MV-4-11 (cell line): Measurements from ENCODE around the gene G0S2.
A peak's percentile ranks its signal among the peaks of the same experiment; 100 is the strongest.
"Not testable (repeated sequence)": the region's sequence is repeated elsewhere in the genome, so short reads cannot be mapped to it uniquely, and the experiment has no call there.

Source experiments
- DNase-seq: peaks from one replicate; lab custom pipeline; 2025; lab: John Stamatoyannopoulos, UW

The G0S2 gene

DNA sequence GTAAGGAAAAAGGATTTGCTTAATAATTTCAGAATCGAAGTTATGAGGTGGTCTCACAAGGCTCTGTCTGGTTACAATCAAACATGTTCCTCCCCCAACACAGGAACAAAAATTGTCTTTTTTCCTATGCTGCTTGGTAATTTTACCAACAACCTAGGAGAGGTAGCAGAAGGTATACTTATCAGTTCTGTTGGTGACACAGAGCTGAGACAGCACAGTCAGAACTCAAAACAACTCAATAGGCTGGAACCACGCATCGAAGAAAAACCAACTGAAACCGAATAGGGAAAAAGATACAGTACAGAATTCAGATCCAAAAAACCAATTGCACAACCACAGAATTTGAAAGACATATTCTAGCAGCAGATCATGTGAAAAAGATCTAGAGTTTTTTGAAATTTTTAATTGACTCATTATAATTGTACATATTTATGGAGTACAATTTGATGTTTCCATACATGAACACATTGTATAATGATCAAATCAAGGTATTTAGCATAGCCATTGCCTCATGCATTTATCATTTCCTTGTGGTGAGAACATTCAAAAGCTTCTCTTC, 3.8 kb downstream of the G0S2 start:
- DNase-seq: no peak

DNA sequence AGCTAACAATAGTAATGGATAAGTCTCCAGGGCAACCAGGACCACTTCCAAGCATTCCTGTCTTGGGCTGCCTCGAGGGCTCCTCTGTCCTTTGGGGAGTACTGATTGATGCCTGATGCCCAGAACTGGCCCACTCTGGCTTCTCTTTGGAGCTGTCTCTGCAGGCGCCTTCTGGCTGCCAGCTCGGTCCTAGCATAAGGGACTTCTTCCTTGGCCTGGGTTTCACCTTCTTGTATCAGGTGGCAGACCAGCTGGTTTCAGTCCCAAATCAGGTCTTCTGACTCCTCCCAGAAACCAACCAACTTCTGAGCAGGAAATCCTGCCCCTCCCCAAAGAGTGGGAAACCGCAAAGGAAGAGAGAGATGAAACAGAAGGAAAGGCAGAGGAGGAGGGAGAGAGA, 10.6 kb downstream of the G0S2 start:
- no peak for DNase-seq

- DNase-seq: no peak
These were observed 11.1 kb downstream of the G0S2 start for GRCh38 chr1:209686322-209686721.

- DNase-seq: no peak
These were observed 13.6 kb downstream of the G0S2 start for GRCh38 chr1:209688746-209689234.

GRCh38 chr1:209689477-209689876, 14.3 kb downstream of the G0S2 start:
- no peak for DNase-seq

DNA sequence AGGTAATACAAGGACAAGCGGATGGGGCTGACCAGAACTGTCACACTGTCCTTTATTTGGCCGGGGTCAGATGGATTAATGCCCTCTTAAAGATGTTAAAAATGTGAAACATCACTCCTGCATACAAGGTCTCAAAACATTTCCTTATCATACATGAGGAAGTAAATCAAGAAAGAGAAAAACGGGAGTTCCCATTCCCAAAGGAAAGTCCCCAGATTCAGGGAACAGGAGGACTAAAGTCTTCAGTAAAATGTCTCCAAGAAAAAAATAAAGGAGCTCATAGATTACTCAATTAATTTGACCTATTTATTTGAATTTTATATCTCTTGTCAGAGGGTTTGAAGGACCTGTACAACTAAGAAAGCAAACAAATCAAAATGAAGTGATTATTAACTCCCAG, 16.0 kb downstream of the G0S2 start:
- no peak for DNase-seq

GRCh38 chr1:209692296-209692695, 17.1 kb downstream of the G0S2 start:
- no peak for DNase-seq

GRCh38 chr1:209692745-209693504, 17.7 kb downstream of the G0S2 start:
- DNase-seq: peak; percentile 70

- no peak for DNase-seq
These were observed 21.5 kb downstream of the G0S2 start for GRCh38 chr1:209696673-209697072.

DNA sequence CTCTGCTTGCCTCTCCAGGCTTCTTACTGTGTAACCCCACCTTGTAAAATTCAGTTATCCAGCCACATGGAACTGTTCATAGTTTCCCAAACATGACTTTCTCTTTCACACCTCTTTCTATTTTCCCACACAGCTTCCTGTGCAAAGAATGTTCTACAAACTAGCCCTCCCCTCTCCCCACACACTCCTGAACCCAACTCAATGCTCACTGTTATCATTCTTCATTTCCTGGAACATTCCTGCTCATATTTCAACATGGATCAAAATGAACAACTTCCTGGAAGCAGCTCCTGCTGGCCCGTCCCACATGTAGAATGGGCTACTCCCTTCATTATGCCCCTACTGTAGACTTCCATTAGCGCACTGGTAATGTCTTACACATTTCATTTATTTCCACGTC, 21.9 kb downstream of the G0S2 start:
- DNase-seq: no peak

DNA sequence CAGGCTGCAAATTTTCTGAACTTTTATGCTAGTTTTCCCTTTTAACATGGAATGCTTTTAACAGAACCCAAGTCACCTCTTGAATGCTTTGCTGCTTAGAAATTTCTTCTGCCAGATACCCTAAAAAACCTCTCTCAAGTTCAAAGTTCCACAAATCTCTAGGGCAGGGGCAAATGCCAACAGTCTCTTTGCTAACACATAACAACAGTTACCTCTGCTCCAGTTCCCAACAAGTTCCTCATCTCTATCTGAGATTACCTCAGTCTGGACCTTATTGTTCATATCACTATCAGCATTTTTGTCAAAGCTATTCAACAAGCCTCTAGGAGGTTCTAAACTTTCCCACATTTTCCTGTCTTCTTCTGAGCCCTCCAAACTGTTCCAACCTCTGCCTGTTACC, 25.5 kb downstream of the G0S2 start:
- not testable (repeated sequence) for DNase-seq

DNA sequence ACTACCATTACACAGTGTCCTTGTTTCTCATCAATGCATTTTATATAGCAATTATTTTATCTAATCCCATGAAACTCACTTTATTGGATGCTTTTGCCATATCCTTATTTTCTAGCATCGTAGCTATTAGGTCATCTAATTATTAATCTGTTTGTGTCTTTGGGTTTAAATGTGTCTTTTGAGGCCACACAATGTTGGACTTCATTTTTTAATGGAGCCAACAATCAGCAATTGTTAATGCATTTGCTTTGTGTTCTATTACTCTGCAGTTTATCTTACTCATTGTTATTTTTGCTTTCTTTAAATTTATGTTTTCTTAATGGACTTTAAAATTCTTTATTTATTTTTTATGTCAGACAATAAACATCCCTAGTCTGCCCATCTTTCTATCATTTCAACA, 27.6 kb downstream of the G0S2 start:
- DNase-seq: no peak

- DNase-seq: peak; percentile 74
These were observed 28.8 kb downstream of the G0S2 start for GRCh38 chr1:209703834-209704504.

- peak; percentile 86 for DNase-seq
These were observed 29.4 kb downstream of the G0S2 start, which contains the start of gene HSD11B1 for GRCh38 chr1:209704584-209704983. TSS of gene HSD11B1 (plus strand) at chr1:209704846. CDS start at chr1:209704943, 97 bp downstream.

GRCh38 chr1:209705033-209705598, 29.9 kb downstream of the G0S2 start:
- DNase-seq: no peak

GRCh38 chr1:209706622-209707021, 31.4 kb downstream of the G0S2 start:
- DNase-seq: no peak

GRCh38 chr1:209707308-209707707, 32.1 kb downstream of the G0S2 start:
- DNase-seq: no peak

DNA sequence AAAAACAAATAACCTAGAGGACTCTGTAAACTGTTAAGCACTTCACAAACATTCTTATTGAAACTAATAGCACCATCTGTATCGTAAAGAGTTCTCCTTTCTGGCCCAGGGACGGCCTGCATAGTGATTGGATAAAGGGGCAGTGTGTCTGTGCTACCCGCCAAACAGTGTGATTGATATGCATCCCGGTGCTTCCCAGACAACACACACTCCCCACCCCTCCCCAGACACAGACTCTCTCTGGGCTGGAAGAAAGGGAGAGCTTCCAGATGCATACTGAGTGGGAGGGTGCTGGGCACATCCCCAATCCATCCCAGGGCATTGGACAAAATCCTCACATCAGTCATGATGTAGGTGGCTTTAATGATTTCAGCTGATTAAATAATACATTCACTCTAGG, 33.1 kb downstream of the G0S2 start:
- DNase-seq: no peak

GRCh38 chr1:209710093-209710492, 34.9 kb downstream of the G0S2 start:
- DNase-seq: no peak

DNA sequence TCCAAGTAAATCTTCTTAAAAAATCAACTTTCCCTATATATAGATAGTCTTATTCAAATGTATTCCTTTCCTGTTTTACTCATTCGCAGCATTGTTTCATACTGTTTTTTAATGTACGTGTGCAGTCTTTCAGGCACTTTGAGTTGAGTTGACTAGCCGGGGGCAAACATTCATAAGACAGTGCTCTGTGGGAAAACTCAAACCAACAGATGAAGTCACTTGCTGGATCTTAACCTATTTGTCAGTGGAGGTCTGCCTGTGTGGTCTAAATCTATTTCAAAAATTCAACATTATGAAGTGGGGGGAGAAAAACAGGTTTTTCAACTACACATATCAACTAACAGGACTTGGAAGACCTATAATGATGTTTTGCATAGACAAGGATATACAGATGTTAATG, 35.6 kb downstream of the G0S2 start:
- DNase-seq: no peak

- no peak for DNase-seq
These were observed 39.1 kb downstream of the G0S2 start for GRCh38 chr1:209714338-209714737.

DNA sequence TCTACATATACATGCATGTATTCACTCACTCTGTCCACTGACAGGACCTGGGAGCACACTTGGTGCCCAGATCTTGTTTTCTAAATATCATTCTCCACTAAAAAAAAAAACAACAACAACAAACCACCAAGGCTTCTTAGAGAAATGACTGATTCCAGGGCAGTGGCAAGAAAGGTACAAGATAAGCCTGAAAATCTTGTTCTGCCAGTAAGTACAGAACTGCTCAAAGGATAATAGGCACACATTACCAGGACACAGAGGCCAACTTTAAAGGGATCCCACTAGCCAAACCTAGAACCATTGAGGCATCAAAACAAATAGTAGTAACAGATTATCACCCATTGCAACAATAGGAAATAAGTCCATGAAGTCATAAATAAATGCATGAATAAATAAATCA, 40.1 kb downstream of the G0S2 start:
- DNase-seq: no peak

DNA sequence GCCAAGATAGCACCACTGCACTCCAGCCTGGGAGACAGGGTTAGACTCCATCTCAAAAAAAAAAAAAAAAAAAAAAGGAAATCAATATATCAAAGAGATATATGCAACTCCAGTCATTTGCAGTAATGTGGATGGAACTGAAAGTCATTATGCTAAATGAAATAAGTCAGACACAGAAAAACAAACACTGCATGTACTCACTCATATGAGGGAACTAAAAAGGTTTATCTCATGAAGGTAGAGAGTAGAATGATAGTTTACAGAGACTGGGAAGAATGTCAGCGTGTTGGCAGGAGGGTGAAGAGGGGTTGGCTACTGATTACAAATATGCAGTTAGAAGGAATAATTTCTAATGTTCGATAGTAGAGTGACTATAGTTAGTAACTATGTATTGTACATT, 42.6 kb downstream of the G0S2 start:
- DNase-seq: no peak
